Measurements from ENCODE around the gene ZNF248.
"Not testable (repeated sequence)": the region's sequence is repeated elsewhere in the genome, so short reads cannot be mapped to it uniquely, and the experiment has no call there.

ZNF248 gene

GRCh38 chr10:37857287-37858211, at the start of gene ZNF248:
TSS of gene ZNF248 (minus strand) at chr10:37857610. CDS start at chr10:37856310, 1,300 bp downstream.
- DNase-seq: peak; percentile 93 to 95

GRCh38 chr10:37906382-37906781, 49.0 kb upstream of the ZNF248 start:
- DNase-seq: no peak

- DNase-seq: no peak
Measured at GRCh38 chr10:37896436-37896835, 39.0 kb upstream of the ZNF248 start.

- DNase-seq: no peak
Measured at GRCh38 chr10:37895674-37896073, 38.3 kb upstream of the ZNF248 start.

- no peak for DNase-seq
Measured at GRCh38 chr10:37885850-37886249, 28.4 kb upstream of the ZNF248 start.

GRCh38 chr10:37872955-37873354, 15.5 kb upstream of the ZNF248 start:
- no peak for DNase-seq

GRCh38 chr10:37872283-37872682, 14.9 kb upstream of the ZNF248 start:
- DNase-seq: no peak

- no peak for DNase-seq
Measured at GRCh38 chr10:37871568-37872251, 14.3 kb upstream of the ZNF248 start.

GRCh38 chr10:37871143-37871542, 13.7 kb upstream of the ZNF248 start:
- no peak for DNase-seq

GRCh38 chr10:37868796-37869195, 11.4 kb upstream of the ZNF248 start:
- no peak for DNase-seq

GRCh38 chr10:37865957-37866803, 8.8 kb upstream of the ZNF248 start:
- DNase-seq: no peak

GRCh38 chr10:37865264-37865663, 7.9 kb upstream of the ZNF248 start:
- no peak for DNase-seq

- DNase-seq: no peak
Measured at GRCh38 chr10:37860494-37861190, 3.2 kb upstream of the ZNF248 start.

- not testable (repeated sequence) for DNase-seq
Measured at GRCh38 chr10:37859270-37859669, 1.9 kb upstream of the ZNF248 start.

GRCh38 chr10:37856881-37857286, 526 bp downstream of the ZNF248 start:
- DNase-seq: peak; percentile 33 to 34

GRCh38 chr10:37855636-37856035, 1.8 kb downstream of the ZNF248 start:
- DNase-seq: no peak

- no peak for DNase-seq
Measured at GRCh38 chr10:37854626-37855025, 2.8 kb downstream of the ZNF248 start.

- DNase-seq: no peak
Measured at GRCh38 chr10:37844644-37845043, 12.8 kb downstream of the ZNF248 start.

- no peak for DNase-seq
Measured at GRCh38 chr10:37839243-37839642, 18.2 kb downstream of the ZNF248 start.

GRCh38 chr10:37831495-37832333, 25.7 kb downstream of the ZNF248 start:
- no peak for DNase-seq

GRCh38 chr10:37826806-37827205, 30.6 kb downstream of the ZNF248 start:
- DNase-seq: no peak

Measured in stimulated activated CD4-positive, alpha-beta T cell treated with anti-CD3 and anti-CD28 coated beads, Interleukin-2, amount 100 ng/mL, for 24 hours (primary cell).